GM18511 (cell line): ENCODE results near the gene TSPAN16.

ENCODE experiments used
- ATAC-seq: cut with Tn5 transposase; IDR thresholded peaks from one replicate; pipeline ENCODE4 v1.9.1; 2021; ENCODE audit warnings: mild to moderate bottlenecking, moderate library complexity; ENCODE audit not compliant: unreplicated experiment

TSPAN16 gene

GRCh38 chr19:11295665-11296245, at the start of gene TSPAN16:
Gene TSPAN16 (plus strand): TSS chr19:11296160. CDS start chr19:11296298, 138 bp downstream.
- ATAC-seq: no peak

- ATAC-seq: no peak
Observed at GRCh38 chr19:11246941-11247340, 49.0 kb upstream of the TSPAN16 start.

- ATAC-seq: no peak
Observed at GRCh38 chr19:11247391-11247790, 48.6 kb upstream of the TSPAN16 start.

- ATAC-seq: no peak
Observed at GRCh38 chr19:11247934-11248333, 48.0 kb upstream of the TSPAN16 start.

GRCh38 chr19:11248852-11249251, 47.1 kb upstream of the TSPAN16 start:
- ATAC-seq: no peak

- ATAC-seq: no peak
Observed at GRCh38 chr19:11251217-11251616, 44.7 kb upstream of the TSPAN16 start.

GRCh38 chr19:11251650-11252314, 44.2 kb upstream of the TSPAN16 start:
- ATAC-seq: no peak

GRCh38 chr19:11252665-11253355, 43.1 kb upstream of the TSPAN16 start:
- no peak for ATAC-seq

- no peak for ATAC-seq
Observed at GRCh38 chr19:11254666-11255065, 41.3 kb upstream of the TSPAN16 start.

GRCh38 chr19:11256189-11256588, 39.8 kb upstream of the TSPAN16 start:
- no peak for ATAC-seq

GRCh38 chr19:11257846-11258380, 38.0 kb upstream of the TSPAN16 start:
- ATAC-seq: no peak

- ATAC-seq: no peak
Observed at GRCh38 chr19:11260996-11261395, 35.0 kb upstream of the TSPAN16 start.

- ATAC-seq: no peak
Observed at GRCh38 chr19:11261431-11261970, 34.5 kb upstream of the TSPAN16 start.

GRCh38 chr19:11261971-11262839, 33.8 kb upstream of the TSPAN16 start, which contains the start of gene DOCK6:
Gene DOCK6 (minus strand): TSS chr19:11262524. CDS start chr19:11262440, 84 bp downstream.
- no peak for ATAC-seq

- no peak for ATAC-seq
Observed at GRCh38 chr19:11263726-11264125, 32.2 kb upstream of the TSPAN16 start.

- no peak for ATAC-seq
Observed at GRCh38 chr19:11264452-11265176, 31.3 kb upstream of the TSPAN16 start.

GRCh38 chr19:11265177-11265784, 30.7 kb upstream of the TSPAN16 start:
- ATAC-seq: no peak

GRCh38 chr19:11265785-11266236, 30.1 kb upstream of the TSPAN16 start:
- ATAC-seq: no peak

GRCh38 chr19:11267316-11268085, 28.5 kb upstream of the TSPAN16 start:
- no peak for ATAC-seq
